OCI-LY7 (cell line): ENCODE measurements around the gene NOL4L. TPM values are rescaled to one million over a fixed set of nuclear protein-coding genes. Genes with fewer than 3 reads are reported as not detected.

Experiments used
- BruUV-seq: library from RNA; stranded (reverse); fragments of 400-500 nt; replicated peaks from 2 replicates; lab custom pipeline; 2021; lab: Mats Ljungman, UMichigan
- CTCF ChIA-PET: fragments of 300-600 bp; sonication (Branson Sonifier 250); formaldehyde crosslinking; loops from one replicate; lab custom pipeline; 2022; ENCODE audit warnings: antibody characterized with exemption; ENCODE audit not compliant: unreplicated experiment; lab: Charles Lee
- POLR2A ChIA-PET: fragments of 300-600 bp; sonication (Branson Sonifier 250); formaldehyde crosslinking; loops from one replicate; lab custom pipeline; 2022; ENCODE audit warnings: antibody characterized with exemption; lab: Charles Lee
- DNase-seq: peaks from one replicate; pipeline ENCODE4 v3.0.0-alpha.2; 2015; ENCODE audit warnings: low spot score
- H2AFZ ChIP-seq: fragments of 200-600 bp; sonication (generic), shearing (Covaris generic); 2 replicates; pipeline ENCODE4 v1.6.1; 2014; ENCODE audit warnings: mild to moderate bottlenecking, antibody characterized with exemption, low read length, moderate library complexity
- H3K27ac ChIP-seq: fragments of 200-600 bp; sonication (generic); 2 replicates; pipeline ENCODE4 v1.5.1; 2014; ENCODE audit warnings: mixed run types, low read depth, mild to moderate bottlenecking, moderate library complexity, low read length, inconsistent platforms; ENCODE audit not compliant: poor library complexity, severe bottlenecking
- H3K36me3 ChIP-seq: fragments of 200-600 bp; sonication (generic); 2 replicates; pipeline ENCODE4 v1.6.1; 2014; ENCODE audit warnings: mild to moderate bottlenecking, antibody characterized with exemption, low read length, moderate library complexity, mixed read lengths; ENCODE audit not compliant: insufficient read depth
- H3K4me1 ChIP-seq: fragments of 200-600 bp; sonication (generic); 2 replicates; pipeline ENCODE4 v1.5.1; 2014; ENCODE audit warnings: mild to moderate bottlenecking, low read length; ENCODE audit not compliant: insufficient read depth, poor library complexity, severe bottlenecking
- H3K4me2 ChIP-seq: fragments of 200-600 bp; sonication (generic); 2 replicates; pipeline ENCODE4 v1.6.1; 2014; ENCODE audit warnings: mild to moderate bottlenecking, low read length
- H3K4me3 ChIP-seq: fragments of 200-600 bp; sonication (generic); 2 replicates; pipeline ENCODE4 v1.5.1; 2014; ENCODE audit warnings: mild to moderate bottlenecking, low read depth, low read length; ENCODE audit not compliant: poor library complexity, severe bottlenecking
- H3K79me2 ChIP-seq: fragments of 200-600 bp; sonication (generic); 2 replicates; pipeline ENCODE4 v1.6.1; 2016; ENCODE audit warnings: low read depth, mild to moderate bottlenecking, low read length, moderate library complexity, mixed read lengths; ENCODE audit not compliant: insufficient read depth
- H3K9me2 ChIP-seq: fragments of 200-600 bp; sonication (generic); 2 replicates; pipeline ENCODE4 v1.6.1; 2016; ENCODE audit warnings: mild to moderate bottlenecking, low read length, mixed read lengths; ENCODE audit not compliant: insufficient read depth
- H3K9me3 ChIP-seq: fragments of 200-600 bp; sonication (generic); 2 replicates; pipeline ENCODE4 v1.6.1; 2014; ENCODE audit warnings: mild to moderate bottlenecking, mixed run types, low read length, mixed read lengths
- H4K20me1 ChIP-seq: fragments of 200-600 bp; sonication (generic); 2 replicates; pipeline ENCODE4 v1.6.1; 2014; ENCODE audit warnings: mild to moderate bottlenecking, antibody characterized with exemption, low read length, moderate library complexity, mixed read lengths; ENCODE audit not compliant: insufficient read depth
- EZH2phosphoT487 ChIP-seq: fragments of 200-600 bp; sonication (generic); IDR thresholded peaks from 2 replicates; pipeline ENCODE4 v1.6.1; 2018; ENCODE audit warnings: low read depth, borderline replicate concordance, mild to moderate bottlenecking, mixed run types, antibody characterized with exemption, low read length, moderate library complexity, mixed read lengths
- intact Hi-C: fragments of 100-400 bp; cut with micrococcal nuclease; formaldehyde crosslinking; loops from one replicate; pipeline ENCODE4 v1.10.0; 2022; ENCODE audit not compliant: unreplicated experiment
- total RNA-seq, 2 experiments: library from RNA; depleted of rRNA in 1 of 2; stranded (reverse); fragments of >200 nt in 1 of 2; shearing (Covaris generic) in 1 of 2; gene quantifications; 2 replicates each; pipeline ENCODE4 v1.2.3, GENCODE V29; 2014 to 2022
- TF ChIP-seq, protein P1 (sequence below): fragments of 200-600 bp; sonication (generic); conservative IDR thresholded peaks from 2 replicates; pipeline ENCODE4 v1.5.1; 2014; ENCODE audit warnings: mild to moderate bottlenecking, antibody characterized with exemption, low read length, moderate library complexity, mixed read lengths

Gene NOL4L
- total RNA-seq, 2 experiments from 2014 or later: 3.9 to 4.2 TPM

DNA sequence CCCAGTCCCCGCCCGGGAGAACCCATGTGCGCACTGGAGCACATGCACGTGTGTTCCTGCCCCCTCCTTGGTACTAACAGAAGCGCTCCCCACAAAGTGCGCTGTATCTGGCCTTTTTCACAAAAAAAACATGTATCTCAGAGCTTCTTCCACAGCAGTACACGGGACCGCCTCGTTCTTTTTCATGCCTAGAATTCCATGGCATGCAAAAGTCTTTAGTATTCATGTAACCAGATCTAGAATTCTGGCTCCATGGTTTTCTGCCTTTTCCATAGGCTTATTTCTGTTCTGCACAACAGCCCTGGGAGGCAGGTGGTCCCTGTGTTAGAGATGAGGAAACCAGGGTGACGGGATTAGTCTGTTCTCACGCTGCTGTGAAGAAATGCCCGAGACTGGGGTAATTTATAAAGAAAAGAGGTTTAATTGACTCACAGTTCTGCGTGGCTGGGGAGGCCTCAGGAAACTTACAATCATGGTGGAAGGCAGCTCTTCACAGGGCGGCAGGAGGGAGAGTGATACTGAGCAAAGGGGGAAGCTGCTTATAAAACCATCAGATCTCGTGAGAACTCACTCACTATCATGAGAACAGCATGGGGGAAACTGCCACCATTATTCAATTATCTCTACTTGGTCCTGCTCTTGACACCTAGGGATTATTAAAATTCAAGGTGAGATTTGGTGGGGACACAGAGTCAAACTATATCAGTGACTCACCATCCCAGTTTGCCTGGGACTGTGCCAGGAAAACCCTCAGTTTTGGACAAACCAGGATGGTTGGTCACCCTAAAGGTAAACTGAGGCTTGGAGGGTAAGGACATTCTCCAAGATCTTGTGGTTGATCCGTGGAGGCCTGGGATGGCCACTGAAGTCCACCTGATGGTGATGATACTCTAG, 47.6 kb upstream of the NOL4L start:
- Histone ChIP-seq H3K4me2 (no peak overlapping the region), H4K20me1 (no peaks in the 10 kb centered on the region), H3K4me1 (peaks cover 5% of the 10 kb centered on the region), H3K79me2 (no peaks in the 10 kb centered on the region), H3K9me2 (no peaks in the 10 kb centered on the region), H3K36me3 (no peaks in the 10 kb centered on the region), H2AFZ (no peak overlapping the region), H3K4me3 (no peak overlapping the region), H3K27ac (no peak overlapping the region), H3K9me3 (no peaks in the 10 kb centered on the region)
- ChIA-PET POLR2A (no interaction called here), CTCF (no interaction called here)
- TF ChIP-seq EZH2phosphoT487: no peak
- TF ChIP-seq, protein P1, sequence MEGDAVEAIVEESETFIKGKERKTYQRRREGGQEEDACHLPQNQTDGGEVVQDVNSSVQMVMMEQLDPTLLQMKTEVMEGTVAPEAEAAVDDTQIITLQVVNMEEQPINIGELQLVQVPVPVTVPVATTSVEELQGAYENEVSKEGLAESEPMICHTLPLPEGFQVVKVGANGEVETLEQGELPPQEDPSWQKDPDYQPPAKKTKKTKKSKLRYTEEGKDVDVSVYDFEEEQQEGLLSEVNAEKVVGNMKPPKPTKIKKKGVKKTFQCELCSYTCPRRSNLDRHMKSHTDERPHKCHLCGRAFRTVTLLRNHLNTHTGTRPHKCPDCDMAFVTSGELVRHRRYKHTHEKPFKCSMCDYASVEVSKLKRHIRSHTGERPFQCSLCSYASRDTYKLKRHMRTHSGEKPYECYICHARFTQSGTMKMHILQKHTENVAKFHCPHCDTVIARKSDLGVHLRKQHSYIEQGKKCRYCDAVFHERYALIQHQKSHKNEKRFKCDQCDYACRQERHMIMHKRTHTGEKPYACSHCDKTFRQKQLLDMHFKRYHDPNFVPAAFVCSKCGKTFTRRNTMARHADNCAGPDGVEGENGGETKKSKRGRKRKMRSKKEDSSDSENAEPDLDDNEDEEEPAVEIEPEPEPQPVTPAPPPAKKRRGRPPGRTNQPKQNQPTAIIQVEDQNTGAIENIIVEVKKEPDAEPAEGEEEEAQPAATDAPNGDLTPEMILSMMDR: no peak
- intact Hi-C loops: no loop called here
- no TSS peak for BruUV-seq
- DNase-seq: no peak

DNA sequence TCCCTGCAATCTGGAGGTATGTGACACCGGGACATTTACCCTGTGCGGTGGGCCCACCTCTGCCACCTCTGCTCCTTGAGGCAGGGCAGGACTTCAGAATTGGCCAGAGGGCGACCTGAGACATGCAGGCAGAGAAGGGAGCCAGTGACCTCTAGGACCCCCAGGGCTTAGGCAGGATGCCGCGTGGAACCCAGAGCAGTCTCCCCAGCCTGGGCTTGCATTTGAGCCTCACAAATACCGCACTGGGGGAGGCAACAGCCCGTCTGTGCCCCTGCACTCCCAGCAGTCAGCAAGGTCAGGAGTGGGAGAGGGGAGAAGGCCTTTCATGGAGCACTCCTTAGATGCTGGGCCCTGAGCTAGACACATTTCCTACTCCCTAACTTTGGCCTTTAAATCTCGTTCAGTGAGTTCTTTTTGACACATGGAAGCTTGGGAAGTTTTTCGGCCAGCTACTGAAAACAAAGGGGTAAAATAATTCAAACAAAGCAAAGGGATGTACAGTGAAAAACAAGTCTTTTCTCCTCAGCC, 46.9 kb upstream of the NOL4L start:
- no peak for DNase-seq
- no peak overlapping the region for H2AFZ ChIP-seq
- H3K27ac ChIP-seq: no peak overlapping the region
- no TSS peak for BruUV-seq
- ChIA-PET CTCF (no interaction called here), POLR2A (no interaction called here)
- H3K4me3 ChIP-seq: no peak overlapping the region
- no peaks in the 10 kb centered on the region for H4K20me1 ChIP-seq
- peaks cover 13% of the 10 kb centered on the region for H3K4me1 ChIP-seq
- no peak overlapping the region for H3K4me2 ChIP-seq
- no peak for TF ChIP-seq EZH2phosphoT487
- TF ChIP-seq, protein P1: no peak
- no peaks in the 10 kb centered on the region for H3K79me2 ChIP-seq
- intact Hi-C loops: no loop called here
- H3K36me3 ChIP-seq: no peaks in the 10 kb centered on the region
- no peaks in the 10 kb centered on the region for H3K9me2 ChIP-seq
- no peaks in the 10 kb centered on the region for H3K9me3 ChIP-seq

GRCh38 chr20:32629813-32630212, 44.7 kb upstream of the NOL4L start:
- no peaks in the 10 kb centered on the region for H3K9me2 ChIP-seq
- intact Hi-C loops: no loop called here
- no peaks in the 10 kb centered on the region for H3K9me3 ChIP-seq
- no peaks in the 10 kb centered on the region for H3K79me2 ChIP-seq
- H3K4me1 ChIP-seq: peaks cover 17% of the 10 kb centered on the region
- H3K4me2 ChIP-seq: no peak overlapping the region
- no peaks in the 10 kb centered on the region for H4K20me1 ChIP-seq
- POLR2A ChIA-PET: no interaction called here
- no peak overlapping the region for H3K4me3 ChIP-seq
- TF ChIP-seq, protein P1: no peak
- TF ChIP-seq EZH2phosphoT487: no peak
- no peak overlapping the region for H3K27ac ChIP-seq
- H2AFZ ChIP-seq: no peak overlapping the region
- no TSS peak for BruUV-seq
- CTCF ChIA-PET: no interaction called here
- no peaks in the 10 kb centered on the region for H3K36me3 ChIP-seq
- DNase-seq: no peak
